GM21529 (cell line): ENCODE measurements around the gene BBS12.
A peak's percentile ranks its signal among the peaks of the same experiment; 100 is the strongest.
"Not testable (repeated sequence)": the region's sequence is repeated elsewhere in the genome, so short reads cannot be mapped to it uniquely, and the experiment has no call there.

ENCODE experiments used
- ATAC-seq: cut with Tn5 transposase; IDR thresholded peaks from one replicate; pipeline ENCODE4 v1.9.1; 2021; ENCODE audit not compliant: unreplicated experiment

BBS12 gene

DNA sequence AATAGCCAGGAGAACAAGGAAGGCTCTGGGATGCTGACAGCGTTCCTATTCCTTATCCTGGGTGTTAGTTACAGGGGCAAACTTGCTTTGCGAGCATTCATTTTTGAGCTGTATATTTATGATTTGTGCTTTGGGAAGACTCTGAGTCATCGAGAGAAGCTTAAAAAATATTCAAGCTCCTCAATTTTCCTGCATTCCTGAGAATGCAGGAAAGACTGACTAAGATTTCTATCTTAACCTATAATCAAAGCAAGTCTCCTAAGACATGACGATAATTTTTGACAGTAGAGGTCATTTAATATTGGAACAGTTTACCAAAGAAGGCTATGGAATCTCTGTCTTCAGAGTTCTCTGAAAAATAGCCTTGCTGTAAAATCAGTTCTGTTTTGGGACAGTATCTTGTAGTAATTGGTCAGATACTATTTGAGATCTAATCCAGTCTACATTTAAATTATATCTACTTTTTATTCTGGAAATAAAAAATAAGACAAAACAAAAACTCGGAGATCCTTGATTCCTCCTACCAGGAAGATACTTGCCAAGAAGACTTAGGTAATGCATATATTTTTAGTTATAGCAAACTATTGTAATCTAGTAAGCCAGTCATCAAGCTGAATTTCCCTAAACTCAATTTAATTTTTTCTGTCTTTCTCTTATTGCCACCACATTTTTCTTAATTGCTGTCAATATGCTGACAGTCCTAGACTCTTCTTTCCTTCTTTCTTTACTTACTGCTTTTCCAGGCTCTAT lies 31.7 kb downstream of the BBS12 start:
- ATAC-seq: no peak

- ATAC-seq: peak; percentile 92
Measured at GRCh38 chr4:122764821-122765215, 32.3 kb downstream of the BBS12 start.

DNA sequence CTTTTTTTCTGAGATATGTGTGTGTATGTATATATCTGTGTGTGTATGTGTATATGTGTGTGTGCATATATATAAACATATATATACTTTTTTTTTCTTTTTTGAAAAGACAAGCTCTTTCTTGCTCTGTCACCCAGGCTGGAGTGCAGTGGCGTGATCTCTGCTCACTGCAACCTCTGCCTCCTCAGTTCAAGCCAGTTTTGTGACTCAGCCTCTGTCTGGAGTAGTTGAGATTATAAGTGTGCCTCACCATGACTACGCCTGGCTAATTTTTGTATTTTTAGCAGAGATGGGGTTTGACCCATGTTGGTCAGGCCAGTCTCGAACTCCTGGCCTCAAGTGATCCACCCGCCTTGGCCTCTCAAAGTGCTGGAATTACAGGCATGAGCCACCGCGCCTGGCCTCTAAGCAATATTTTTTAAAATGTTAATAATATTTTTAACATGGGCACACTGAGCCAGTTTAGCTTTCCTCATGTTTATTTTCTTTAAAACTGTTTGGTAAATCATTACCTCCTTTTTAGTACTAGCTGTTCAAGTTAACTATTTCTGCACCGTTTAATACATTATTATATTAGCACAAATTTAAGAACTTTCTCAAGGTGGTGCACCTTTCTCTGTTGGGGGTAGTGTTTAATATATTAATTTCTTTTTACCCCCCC lies 33.3 kb downstream of the BBS12 start:
- no peak for ATAC-seq

GRCh38 chr4:122766353-122766705 lies 33.8 kb downstream of the BBS12 start:
- ATAC-seq: no peak

DNA sequence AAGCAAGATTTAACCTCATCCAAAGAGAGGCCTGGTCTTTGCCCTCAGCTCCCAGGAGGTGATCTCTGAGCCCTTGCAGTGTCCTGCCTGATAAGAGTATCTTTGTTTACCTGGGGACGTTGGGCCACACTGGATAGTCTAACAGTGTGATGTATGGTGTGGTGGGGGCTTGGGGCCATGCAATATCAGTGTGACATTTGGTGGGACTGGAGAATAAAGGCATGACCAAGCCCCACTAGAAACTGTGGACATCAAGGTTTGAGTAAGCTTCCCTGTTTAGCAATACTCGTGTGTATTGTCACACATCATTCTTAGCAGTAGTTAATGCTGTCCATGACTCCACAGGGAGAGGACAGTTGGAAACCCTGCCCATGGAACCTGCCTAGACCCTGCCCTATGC lies 34.4 kb downstream of the BBS12 start:
- no peak for ATAC-seq

DNA sequence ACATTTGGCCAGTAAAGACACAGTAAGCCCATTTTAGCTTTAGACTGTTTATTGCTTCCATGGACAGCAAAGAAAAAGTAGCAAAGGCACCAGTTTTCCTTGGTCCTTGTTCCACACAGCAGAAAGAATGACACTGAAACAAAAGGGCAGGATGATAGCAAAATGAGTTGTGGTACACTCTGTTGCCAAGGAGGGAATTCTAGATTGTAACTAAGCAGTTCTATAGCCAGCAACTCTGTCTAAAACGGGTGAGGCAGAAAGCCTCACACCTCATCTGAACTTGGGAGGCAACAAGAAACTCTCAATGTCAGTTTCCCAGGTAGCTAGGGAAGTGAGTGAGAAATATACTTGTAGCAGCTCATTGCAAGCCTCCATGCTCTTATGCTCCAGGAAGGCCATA lies 39.2 kb downstream of the BBS12 start:
- no peak for ATAC-seq

DNA sequence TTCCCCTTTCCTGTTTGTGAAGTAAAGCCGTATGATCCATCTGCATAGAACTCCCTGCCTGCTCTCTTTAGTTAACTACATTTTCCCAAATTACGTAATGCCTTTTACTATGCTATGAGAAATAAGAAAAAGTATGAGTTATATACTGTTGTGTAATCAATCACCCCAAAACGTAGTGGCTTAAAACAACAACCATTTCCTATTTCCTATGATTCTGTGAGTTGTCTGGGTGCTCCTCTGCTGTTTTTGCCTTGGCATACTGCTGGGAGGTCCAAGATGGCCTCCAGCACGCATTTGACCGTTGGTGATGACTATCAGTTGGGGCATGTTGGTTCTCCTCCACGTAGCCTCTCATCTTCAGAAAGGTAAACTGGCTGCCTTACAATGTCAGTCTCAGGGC lies 39.8 kb downstream of the BBS12 start:
- no peak for ATAC-seq

DNA sequence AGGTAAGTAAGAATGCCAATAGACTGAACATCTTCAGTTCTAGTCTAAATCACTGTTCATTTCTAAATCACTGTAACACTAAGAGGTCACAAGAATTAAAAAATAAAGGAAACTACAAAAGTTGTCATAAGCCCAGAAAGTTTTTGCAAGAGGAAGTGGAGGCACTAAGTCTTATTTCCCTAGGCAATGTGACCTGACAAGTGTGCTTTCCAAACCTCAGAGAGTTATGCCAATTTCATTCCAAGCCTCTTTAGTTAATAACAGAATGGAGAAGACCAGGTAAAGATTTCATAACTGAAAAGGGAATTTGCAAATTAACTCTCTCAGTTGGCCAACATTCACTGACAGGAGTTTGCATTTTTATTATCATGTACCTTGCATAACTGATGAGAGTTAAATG lies 40.5 kb downstream of the BBS12 start:
- ATAC-seq: no peak

GRCh38 chr4:122775039-122775438 lies 42.5 kb downstream of the BBS12 start:
- no peak for ATAC-seq

- ATAC-seq: no peak
Measured at GRCh38 chr4:122775987-122776836, 43.7 kb downstream of the BBS12 start.

DNA sequence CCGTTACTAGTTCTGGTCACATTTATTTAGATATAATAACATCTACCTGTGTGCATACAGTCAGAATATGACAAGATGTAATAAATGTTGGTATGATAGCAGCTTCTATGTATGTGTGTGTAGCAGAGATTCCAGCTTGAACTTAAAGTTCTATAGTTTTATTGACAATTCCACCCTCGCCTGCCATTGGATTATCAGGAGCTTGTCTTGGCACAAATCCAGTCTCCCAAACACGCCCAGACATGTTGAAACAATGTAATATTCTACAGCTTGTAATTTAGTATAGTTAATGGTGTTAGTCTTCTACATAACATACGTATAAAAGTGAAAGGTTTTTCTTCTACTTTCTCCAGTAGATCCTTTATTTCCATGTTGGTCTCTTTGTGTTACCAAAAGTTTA lies 44.4 kb downstream of the BBS12 start:
- ATAC-seq: no peak

DNA sequence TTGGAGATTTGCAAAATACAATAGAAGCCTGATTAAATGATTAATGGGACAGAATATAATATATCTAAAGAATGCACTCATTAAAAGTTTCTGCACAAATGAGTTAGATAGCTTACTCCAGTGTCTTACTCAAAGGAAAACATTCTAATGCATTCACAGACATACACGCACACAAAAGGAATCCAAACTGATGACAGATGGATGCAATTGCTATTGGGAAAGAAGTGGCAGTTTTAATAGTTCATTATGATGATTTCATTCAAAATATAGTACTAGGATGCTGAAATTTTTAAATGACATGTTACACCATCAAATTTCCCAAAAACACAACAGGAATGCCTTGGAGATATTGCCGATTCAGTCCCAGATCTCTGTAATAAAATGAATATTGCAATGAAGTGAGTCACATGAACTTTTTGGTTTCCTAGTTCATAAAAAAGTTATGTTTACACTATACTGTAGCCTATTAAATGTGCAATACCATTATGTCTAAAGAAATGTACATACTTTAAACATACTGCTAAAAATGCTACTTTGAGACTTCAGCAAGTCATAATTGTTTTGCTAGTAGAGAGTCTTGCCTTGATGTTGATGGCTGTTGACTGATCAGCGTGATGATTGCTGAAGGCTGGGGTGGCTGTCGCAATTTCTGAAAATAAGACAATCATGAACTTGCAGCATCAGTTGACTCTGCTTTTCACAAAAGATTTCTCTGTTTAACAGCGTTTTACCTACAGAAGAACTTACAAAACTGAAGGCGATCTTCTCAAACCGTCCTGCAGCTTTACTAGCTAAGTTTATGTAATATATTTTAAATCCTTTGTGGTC lies 45.6 kb downstream of the BBS12 start:
- no peak for ATAC-seq

GRCh38 chr4:122781486-122781885 lies 49.0 kb downstream of the BBS12 start:
- no peak for ATAC-seq

GRCh38 chr4:122783301-122784215 lies 51.1 kb downstream of the BBS12 start:
- ATAC-seq: no peak

GRCh38 chr4:122784261-122784660 lies 51.8 kb downstream of the BBS12 start:
- ATAC-seq: no peak

DNA sequence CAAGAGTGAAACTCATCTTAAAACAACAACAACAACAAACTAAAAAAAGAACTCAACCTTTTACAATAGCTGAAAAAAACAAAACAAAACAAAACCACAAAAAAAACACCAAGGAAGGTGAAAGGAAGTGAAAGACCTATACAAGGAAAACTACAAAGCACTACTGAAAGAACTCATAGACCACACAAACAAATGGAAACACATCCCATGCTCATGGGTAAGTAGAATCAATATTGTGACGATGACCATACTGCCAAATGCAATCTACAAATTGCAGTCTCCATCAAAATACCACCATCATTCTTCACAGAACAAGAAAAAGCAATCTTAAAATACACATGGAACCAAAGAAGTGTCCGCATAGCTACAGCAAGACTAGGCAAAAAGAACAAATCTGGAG lies 52.6 kb downstream of the BBS12 start:
- ATAC-seq: no peak

DNA sequence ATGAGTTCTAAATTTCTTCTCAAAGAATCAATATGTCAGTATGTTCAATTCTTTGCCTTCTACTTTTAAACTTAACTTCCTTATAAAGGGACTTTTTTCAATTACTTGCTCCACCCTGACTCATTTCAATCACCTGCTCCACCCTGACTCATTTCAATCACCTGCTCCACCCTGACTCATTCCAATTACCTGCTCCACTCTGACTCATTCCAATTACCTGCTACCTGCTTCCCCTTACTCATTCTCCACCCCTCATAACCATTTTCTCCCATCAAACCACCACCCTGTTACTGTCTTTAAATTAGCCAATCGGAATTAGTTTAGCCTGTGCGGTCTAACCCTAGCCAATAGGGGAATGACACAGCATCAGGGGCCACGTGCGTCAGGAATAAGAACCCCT lies 53.8 kb downstream of the BBS12 start:
- ATAC-seq: not testable (repeated sequence)

DNA sequence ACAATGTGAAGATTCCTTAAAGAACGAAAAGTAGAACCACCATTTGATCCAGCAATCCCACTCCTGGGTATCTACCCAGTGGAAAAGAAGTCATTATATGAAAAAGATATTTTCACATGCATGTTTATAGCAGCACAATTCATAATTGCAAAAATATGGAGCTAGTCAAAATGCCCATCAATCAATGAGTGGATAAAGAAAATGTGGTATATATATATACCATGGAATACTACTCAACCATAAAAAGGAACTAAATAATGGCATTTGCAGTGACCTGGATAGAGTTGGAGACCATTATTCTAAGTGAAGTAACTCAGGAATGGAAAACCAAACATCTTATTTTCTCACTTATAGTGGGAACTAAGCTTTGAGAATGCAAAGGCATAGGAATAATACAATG lies 54.4 kb downstream of the BBS12 start:
- not testable (repeated sequence) for ATAC-seq

GRCh38 chr4:122787940-122788339 lies 55.4 kb downstream of the BBS12 start:
- no peak for ATAC-seq

DNA sequence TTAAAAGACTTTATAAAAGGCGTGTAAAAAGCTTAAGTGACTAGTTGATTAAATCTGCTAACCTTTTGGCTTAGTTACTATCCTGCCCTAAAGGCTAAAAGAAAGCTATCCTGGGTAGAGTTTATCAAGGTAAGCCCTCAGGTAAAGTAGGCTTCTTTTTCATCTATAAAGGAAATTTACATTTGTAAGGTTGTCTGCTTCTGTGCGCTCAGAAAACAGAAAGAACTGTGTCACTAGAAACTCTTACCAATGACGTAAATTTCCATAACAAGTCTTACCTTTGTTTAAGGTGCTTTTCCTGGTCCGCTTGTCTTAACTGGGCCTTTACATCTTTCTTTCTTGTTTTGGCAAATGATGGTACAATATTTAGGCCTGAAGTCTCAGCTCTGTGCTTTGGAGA lies 56.4 kb downstream of the BBS12 start:
- ATAC-seq: no peak
